ENCODE data around the gene OPN4.

Gene OPN4

DNA sequence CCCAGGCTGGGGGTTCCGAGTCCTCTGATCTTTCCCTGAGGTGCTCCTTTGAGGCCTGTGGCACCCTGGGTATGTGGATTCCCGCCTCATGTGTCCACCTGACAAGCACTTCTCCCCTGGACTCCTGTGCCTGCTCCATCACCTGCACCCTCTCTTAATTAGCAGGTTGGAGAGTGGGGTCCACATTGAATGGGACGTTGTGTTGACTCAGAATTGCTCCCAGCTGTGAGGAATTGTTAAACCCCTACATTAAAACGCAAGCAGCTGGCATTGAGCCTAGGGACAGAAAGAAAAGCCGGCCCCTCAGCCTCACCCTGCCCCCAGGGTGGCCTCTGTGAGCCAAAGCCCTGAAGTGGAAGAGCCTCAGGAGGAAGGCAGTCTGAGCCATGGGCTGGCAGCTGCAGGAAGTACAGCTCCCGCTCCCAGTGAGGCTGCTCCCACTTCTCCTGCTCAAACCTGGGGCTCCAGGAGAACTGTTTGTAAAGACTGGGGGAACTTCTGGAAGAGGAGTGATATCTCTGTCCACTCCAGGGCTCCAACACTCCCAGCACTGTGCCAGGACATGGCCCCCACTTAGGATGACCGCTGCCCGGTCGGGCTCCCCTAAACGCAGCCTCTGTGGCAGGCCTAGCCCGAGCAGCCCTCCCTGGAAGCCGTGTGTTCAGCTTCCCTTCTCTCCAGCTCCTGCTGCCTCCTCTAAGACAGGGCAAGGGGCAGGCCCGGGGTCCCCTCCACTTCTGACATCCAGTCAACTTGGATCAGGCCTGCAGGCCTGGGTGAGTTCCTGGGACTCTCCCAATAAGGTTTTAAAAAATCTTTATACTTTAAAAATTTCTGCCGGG lies 1.8 kb upstream of the OPN4 start:
- WGBS (ENCODE audit: insufficient coverage): 80% methylated on average over 14 of the region's 14 CpGs
- CTCF ChIA-PET: interaction anchor here (1.2 kb wide), 1 partner anchor 19 kb away, joined by 3 read pairs; no protein-coding TSS in a partner anchor

DNA sequence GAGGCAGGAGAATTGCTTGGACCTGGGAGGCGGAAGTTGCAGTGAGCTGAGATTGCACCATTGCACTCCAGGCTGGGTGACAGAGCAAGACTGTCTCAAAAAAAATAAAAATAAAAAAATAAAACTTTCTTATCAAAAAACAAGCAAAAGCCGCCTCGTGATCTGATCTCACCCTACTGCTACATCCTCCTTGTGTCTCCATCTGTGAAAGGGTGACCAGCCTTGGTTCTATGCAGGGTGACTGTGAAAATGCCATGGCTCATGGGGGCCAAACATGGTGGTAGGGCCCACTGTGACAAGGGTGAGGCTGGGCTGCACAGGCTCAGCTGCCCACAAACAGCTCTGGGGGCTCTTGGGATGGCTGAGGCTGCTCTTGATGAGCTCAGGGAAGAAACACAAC lies 968 bp upstream of the OPN4 start:
- H3K27ac ChIP-seq (ENCODE audit: insufficient read depth in 1 of 2, low read depth in 1 of 2, low read length in 2 of 2, poor library complexity in 1 of 2, severe bottlenecking in 2 of 2): no peak overlapping the region
- no peak for DNase-seq
- ChIA-PET POLR2A (no interaction called here), CTCF (interaction anchor here (1.2 kb wide), 1 partner anchor 18 kb away, joined by 3 read pairs; no protein-coding TSS in a partner anchor)
- H3K4me1 ChIP-seq (ENCODE audit: control extremely low read depth in 1 of 4, control insufficient read depth in 4 of 4, insufficient read depth in 4 of 4, low read length in 3 of 4): no peaks in the 10 kb centered on the region
- no peaks in the 10 kb centered on the region for H3K36me3 ChIP-seq (ENCODE audit: control insufficient read depth in 4 of 4, insufficient read depth in 4 of 4, low read length in 3 of 4)
- no peaks in the 10 kb centered on the region for H3K27me3 ChIP-seq (replicated peaks in 2 of 5; ENCODE audit: control insufficient read depth in 4 of 5, insufficient read depth in 5 of 5, low read length in 4 of 5)
- no peak overlapping the region for H3K4me3 ChIP-seq (ENCODE audit: control insufficient read depth in 1 of 7, extremely low read depth in 1 of 7, insufficient read depth in 4 of 7, low read depth in 2 of 7, low read length in 6 of 7)
- no peaks in the 10 kb centered on the region for H3K9me3 ChIP-seq (ENCODE audit: control extremely low read depth in 1 of 5, control insufficient read depth in 4 of 5, insufficient read depth in 2 of 5, low read depth in 1 of 5, low read length in 4 of 5)
- 89% methylated on average over 3 of the region's 3 CpGs for WGBS (ENCODE audit: insufficient coverage)

More for the DNA sequence above, 1.8 kb upstream of the OPN4 start:
- Histone ChIP-seq H3K27me3 (replicated peaks in 2 of 5; ENCODE audit: control insufficient read depth in 4 of 5, insufficient read depth in 5 of 5, low read length in 4 of 5) (peaks cover 0 to 2% (median 0%) of the 10 kb centered on the region in 5 experiments), H3K36me3 (ENCODE audit: control insufficient read depth in 4 of 4, insufficient read depth in 4 of 4, low read length in 3 of 4) (no peaks in the 10 kb centered on the region), H3K4me1 (ENCODE audit: control extremely low read depth in 1 of 4, control insufficient read depth in 4 of 4, insufficient read depth in 4 of 4, low read length in 3 of 4) (no peaks in the 10 kb centered on the region), H3K27ac (ENCODE audit: insufficient read depth in 1 of 2, low read depth in 1 of 2, low read length in 2 of 2, poor library complexity in 1 of 2, severe bottlenecking in 2 of 2) (no peak overlapping the region), H3K9me3 (ENCODE audit: control extremely low read depth in 1 of 5, control insufficient read depth in 4 of 5, insufficient read depth in 2 of 5, low read depth in 1 of 5, low read length in 4 of 5) (no peaks in the 10 kb centered on the region), H3K4me3 (ENCODE audit: control insufficient read depth in 1 of 7, extremely low read depth in 1 of 7, insufficient read depth in 4 of 7, low read depth in 2 of 7, low read length in 6 of 7) (no peak overlapping the region)
- no peak for DNase-seq
- POLR2A ChIA-PET: no interaction called here

DNA sequence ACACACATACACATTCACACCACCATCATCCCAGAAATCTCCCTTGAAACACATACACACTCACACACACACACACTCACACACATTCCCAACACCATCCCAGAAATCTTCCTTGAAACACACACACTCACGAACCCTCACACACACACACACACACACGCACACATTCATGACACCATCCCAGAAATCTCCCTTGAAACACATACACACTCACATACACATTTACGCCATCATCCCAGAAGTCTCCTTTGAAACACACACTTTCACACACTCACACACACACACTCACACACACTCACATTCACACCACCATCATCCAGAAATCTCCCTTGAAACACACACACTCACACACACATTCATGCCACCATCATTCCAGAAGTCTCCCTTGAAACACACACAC lies 360 bp upstream of the OPN4 start:
- ChIA-PET POLR2A (no interaction called here), CTCF (interaction anchor here (1.0 to 1.2 kb wide), 2 partner anchors 13 to 17 kb away, joined by 3 read pairs; no protein-coding TSS in a partner anchor)
- H3K9me3 ChIP-seq (ENCODE audit: control extremely low read depth in 1 of 5, control insufficient read depth in 4 of 5, insufficient read depth in 2 of 5, low read depth in 1 of 5, low read length in 4 of 5): no peaks in the 10 kb centered on the region
- no peak overlapping the region for H3K27ac ChIP-seq (ENCODE audit: insufficient read depth in 1 of 2, low read depth in 1 of 2, low read length in 2 of 2, poor library complexity in 1 of 2, severe bottlenecking in 2 of 2)
- H3K4me3 ChIP-seq (ENCODE audit: control insufficient read depth in 1 of 7, extremely low read depth in 1 of 7, insufficient read depth in 4 of 7, low read depth in 2 of 7, low read length in 6 of 7): no peak overlapping the region
- 100% methylated on average over 3 of the region's 3 CpGs for WGBS (ENCODE audit: insufficient coverage)
- H3K27me3 ChIP-seq (replicated peaks in 2 of 5; ENCODE audit: control insufficient read depth in 4 of 5, insufficient read depth in 5 of 5, low read length in 4 of 5): no peaks in the 10 kb centered on the region
- no peaks in the 10 kb centered on the region for H3K4me1 ChIP-seq (ENCODE audit: control extremely low read depth in 1 of 4, control insufficient read depth in 4 of 4, insufficient read depth in 4 of 4, low read length in 3 of 4)
- no peak for DNase-seq
- no peaks in the 10 kb centered on the region for H3K36me3 ChIP-seq (ENCODE audit: control insufficient read depth in 4 of 4, insufficient read depth in 4 of 4, low read length in 3 of 4)

DNA sequence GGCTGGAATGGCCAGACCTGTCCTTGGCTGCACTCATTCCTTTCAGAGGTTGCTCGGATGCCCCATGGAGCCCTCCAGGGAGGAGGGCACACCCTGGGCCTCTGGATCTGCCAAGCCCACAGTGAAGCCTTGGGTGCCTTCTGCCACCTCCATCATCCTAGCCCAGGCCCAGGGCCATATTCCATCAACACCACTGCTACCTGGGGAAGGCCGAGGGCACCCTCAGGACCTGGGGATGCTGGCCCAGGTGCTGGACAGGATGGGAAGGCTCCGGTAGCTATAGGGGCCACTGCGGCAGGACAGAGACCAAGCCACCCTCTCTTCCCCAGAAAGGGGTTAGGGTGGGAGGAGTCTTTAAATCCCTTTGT lies 810 bp downstream of the OPN4 start:
- no peak for DNase-seq
- CTCF ChIA-PET: interaction anchor here (1.0 kb wide), 1 partner anchor 14 kb away, joined by 3 read pairs; no protein-coding TSS in a partner anchor
- H3K36me3 ChIP-seq (ENCODE audit: control insufficient read depth in 4 of 4, insufficient read depth in 4 of 4, low read length in 3 of 4): no peaks in the 10 kb centered on the region
- 100% methylated on average over 4 of the region's 4 CpGs for WGBS (ENCODE audit: insufficient coverage)
- POLR2A ChIA-PET: no interaction called here
- H3K27ac ChIP-seq (ENCODE audit: insufficient read depth in 1 of 2, low read depth in 1 of 2, low read length in 2 of 2, poor library complexity in 1 of 2, severe bottlenecking in 2 of 2): no peak overlapping the region
- H3K4me1 ChIP-seq (ENCODE audit: control extremely low read depth in 1 of 4, control insufficient read depth in 4 of 4, insufficient read depth in 4 of 4, low read length in 3 of 4): no peaks in the 10 kb centered on the region
- no peak overlapping the region for H3K4me3 ChIP-seq (ENCODE audit: control insufficient read depth in 1 of 7, extremely low read depth in 1 of 7, insufficient read depth in 4 of 7, low read depth in 2 of 7, low read length in 6 of 7)
- no peaks in the 10 kb centered on the region for H3K27me3 ChIP-seq (replicated peaks in 2 of 5; ENCODE audit: control insufficient read depth in 4 of 5, insufficient read depth in 5 of 5, low read length in 4 of 5)
- no peaks in the 10 kb centered on the region for H3K9me3 ChIP-seq (ENCODE audit: control extremely low read depth in 1 of 5, control insufficient read depth in 4 of 5, insufficient read depth in 2 of 5, low read depth in 1 of 5, low read length in 4 of 5)

DNA sequence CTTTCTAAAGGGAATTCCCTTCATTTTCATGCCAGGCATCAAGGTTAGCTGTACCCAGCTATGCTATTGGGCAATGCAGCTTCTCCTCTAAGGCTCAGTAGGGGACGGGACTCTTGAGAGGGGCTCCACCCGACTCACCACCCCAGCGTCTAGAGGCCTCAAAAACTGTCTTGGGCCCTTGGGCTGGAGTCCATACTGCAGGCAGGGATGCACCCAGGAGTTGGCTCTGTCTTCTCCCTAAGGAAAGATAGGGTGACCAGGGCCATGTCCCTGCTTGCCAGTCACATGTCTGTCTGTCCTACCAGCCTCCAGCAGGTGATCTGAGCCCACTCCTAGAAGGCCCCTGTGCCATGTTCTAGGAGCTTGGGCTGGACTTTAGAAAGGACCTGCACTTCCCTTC lies 1.2 kb downstream of the OPN4 start:
- Histone ChIP-seq H3K27ac (ENCODE audit: insufficient read depth in 1 of 2, low read depth in 1 of 2, low read length in 2 of 2, poor library complexity in 1 of 2, severe bottlenecking in 2 of 2) (no peak overlapping the region), H3K4me1 (ENCODE audit: control extremely low read depth in 1 of 4, control insufficient read depth in 4 of 4, insufficient read depth in 4 of 4, low read length in 3 of 4) (no peaks in the 10 kb centered on the region), H3K4me3 (ENCODE audit: control insufficient read depth in 1 of 7, extremely low read depth in 1 of 7, insufficient read depth in 4 of 7, low read depth in 2 of 7, low read length in 6 of 7) (no peak overlapping the region), H3K27me3 (replicated peaks in 2 of 5; ENCODE audit: control insufficient read depth in 4 of 5, insufficient read depth in 5 of 5, low read length in 4 of 5) (no peaks in the 10 kb centered on the region), H3K36me3 (ENCODE audit: control insufficient read depth in 4 of 4, insufficient read depth in 4 of 4, low read length in 3 of 4) (no peaks in the 10 kb centered on the region), H3K9me3 (ENCODE audit: control extremely low read depth in 1 of 5, control insufficient read depth in 4 of 5, insufficient read depth in 2 of 5, low read depth in 1 of 5, low read length in 4 of 5) (no peaks in the 10 kb centered on the region)
- ChIA-PET POLR2A (no interaction called here), CTCF (no interaction called here)
- WGBS (ENCODE audit: insufficient coverage): 95% methylated on average over 3 of the region's 3 CpGs
- DNase-seq: no peak

DNA sequence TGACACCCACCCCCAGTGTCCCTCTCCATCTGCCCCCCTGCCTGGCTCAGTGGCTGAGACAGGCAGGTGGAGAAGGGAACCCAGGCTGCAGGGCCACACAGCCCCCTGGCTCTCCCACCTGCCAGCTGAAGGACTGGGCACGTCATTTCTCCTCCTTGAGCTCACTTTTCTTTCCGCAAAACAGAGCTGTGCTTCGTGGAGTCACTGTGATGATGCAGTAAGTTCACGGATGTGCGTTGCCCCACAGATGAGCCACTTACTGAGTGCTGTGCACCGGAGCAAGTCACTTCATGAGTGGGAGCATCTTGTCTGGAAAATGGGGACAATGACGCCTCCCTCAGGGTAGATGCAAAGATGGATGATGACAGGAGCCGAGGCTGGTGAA lies 2.7 kb downstream of the OPN4 start:
- ChIA-PET POLR2A (no interaction called here), CTCF (no interaction called here)
- Histone ChIP-seq H3K27ac (ENCODE audit: insufficient read depth in 1 of 2, low read depth in 1 of 2, low read length in 2 of 2, poor library complexity in 1 of 2, severe bottlenecking in 2 of 2) (no peak overlapping the region), H3K36me3 (ENCODE audit: control insufficient read depth in 4 of 4, insufficient read depth in 4 of 4, low read length in 3 of 4) (no peaks in the 10 kb centered on the region), H3K4me3 (ENCODE audit: control insufficient read depth in 1 of 7, extremely low read depth in 1 of 7, insufficient read depth in 4 of 7, low read depth in 2 of 7, low read length in 6 of 7) (no peak overlapping the region), H3K27me3 (replicated peaks in 2 of 5; ENCODE audit: control insufficient read depth in 4 of 5, insufficient read depth in 5 of 5, low read length in 4 of 5) (no peaks in the 10 kb centered on the region), H3K4me1 (ENCODE audit: control extremely low read depth in 1 of 4, control insufficient read depth in 4 of 4, insufficient read depth in 4 of 4, low read length in 3 of 4) (no peaks in the 10 kb centered on the region), H3K9me3 (ENCODE audit: control extremely low read depth in 1 of 5, control insufficient read depth in 4 of 5, insufficient read depth in 2 of 5, low read depth in 1 of 5, low read length in 4 of 5) (no peaks in the 10 kb centered on the region)
- no peak for DNase-seq
- WGBS (ENCODE audit: insufficient coverage): 95% methylated on average over 8 of the region's 8 CpGs

DNA sequence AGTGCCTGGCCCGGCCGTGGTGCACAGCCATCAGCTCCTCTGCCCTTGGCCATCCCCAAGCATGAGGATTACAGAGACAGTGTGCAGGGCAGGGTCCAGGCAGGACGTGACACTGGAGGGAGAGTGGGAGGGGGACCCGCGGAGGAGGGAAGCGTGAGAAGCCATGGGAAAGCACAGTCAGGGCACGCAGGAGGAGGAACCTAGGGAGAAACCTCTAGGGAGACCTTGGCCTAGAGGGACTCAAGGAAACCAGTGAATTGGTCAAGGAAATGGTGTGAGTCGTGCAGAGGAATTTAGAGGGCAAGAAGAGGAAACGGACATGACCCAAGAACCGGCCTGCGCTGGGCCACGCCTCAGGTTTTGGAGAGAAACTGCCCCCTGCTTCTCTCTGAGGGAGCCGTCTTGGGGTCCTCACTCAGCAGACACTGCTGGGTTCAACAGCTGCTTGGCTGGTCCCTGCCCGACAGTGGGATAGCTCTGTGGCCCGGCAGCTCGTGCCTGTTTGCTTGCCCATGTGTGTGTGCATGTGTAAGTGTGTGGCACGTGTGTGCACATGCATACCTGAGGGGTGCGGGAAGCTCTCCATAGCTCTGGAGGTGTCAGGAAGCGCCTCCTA lies 3.2 kb downstream of the OPN4 start:
- H3K4me3 ChIP-seq (ENCODE audit: control insufficient read depth in 1 of 7, extremely low read depth in 1 of 7, insufficient read depth in 4 of 7, low read depth in 2 of 7, low read length in 6 of 7): no peak overlapping the region
- DNase-seq: no peak
- no peaks in the 10 kb centered on the region for H3K36me3 ChIP-seq (ENCODE audit: control insufficient read depth in 4 of 4, insufficient read depth in 4 of 4, low read length in 3 of 4)
- no peaks in the 10 kb centered on the region for H3K9me3 ChIP-seq (ENCODE audit: control extremely low read depth in 1 of 5, control insufficient read depth in 4 of 5, insufficient read depth in 2 of 5, low read depth in 1 of 5, low read length in 4 of 5)
- no peaks in the 10 kb centered on the region for H3K27me3 ChIP-seq (replicated peaks in 2 of 5; ENCODE audit: control insufficient read depth in 4 of 5, insufficient read depth in 5 of 5, low read length in 4 of 5)
- ChIA-PET CTCF (interaction anchor here (1.2 kb wide), 1 partner anchor 36 kb away, joined by 3 read pairs; no protein-coding TSS in a partner anchor), POLR2A (no interaction called here)
- WGBS (ENCODE audit: insufficient coverage): 80% methylated on average over 18 of the region's 19 CpGs
- H3K4me1 ChIP-seq (ENCODE audit: control extremely low read depth in 1 of 4, control insufficient read depth in 4 of 4, insufficient read depth in 4 of 4, low read length in 3 of 4): no peaks in the 10 kb centered on the region
- no peak overlapping the region for H3K27ac ChIP-seq (ENCODE audit: insufficient read depth in 1 of 2, low read depth in 1 of 2, low read length in 2 of 2, poor library complexity in 1 of 2, severe bottlenecking in 2 of 2)

Data from common myeloid progenitor, CD34-positive (primary cell).